K562 (cell line): ENCODE measurements around the gene SLC17A1. TPM values are rescaled to one million over a fixed set of nuclear protein-coding genes. Genes with fewer than 3 reads are reported as not detected.
A peak's percentile ranks its signal among the peaks of the same experiment; 100 is the strongest.

ENCODE experiments used
- BCL6 ChIP-seq: fragments of 250-450 bp; sonication (Bioruptor Pico); IDR thresholded peaks from 2 replicates; pipeline ENCODE4 v1.4.0; 2020
- CEBPG ChIP-seq, 3 experiments: fragments of 200-800 bp in 1 of 3; sonication (Bioruptor generic) in 1 of 3; sonication (generic) in 1 of 3; formaldehyde crosslinking in 1 of 3; IDR thresholded peaks in 2 of 3; conservative IDR thresholded peaks in 1 of 3; 2 replicates each; pipeline versions ENCODE4 v1.6.1 to v1.8.0; 2016 to 2022; ENCODE audit warnings: missing compliant biosample characterization in 2 of 3, missing genetic modification characterization in 2 of 3, mild to moderate bottlenecking in 1 of 3, missing genetic modification reagents in 1 of 3
- CREM ChIP-seq: IDR thresholded peaks from 2 replicates; pipeline ENCODE4 v1.6.1; 2014; ENCODE audit warnings: antibody characterized with exemption, low read depth
- CSDE1 ChIP-seq, 2 experiments: fragments of 450-650 bp; IDR thresholded peaks; 2 replicates each; pipeline ENCODE4 v1.6.1; 2016; ENCODE audit warnings: mild to moderate bottlenecking in 1 of 2
- ETV6 ChIP-seq, 3 experiments: fragments of 150-350 bp in 1 of 3; sonication (generic) in 1 of 3; formaldehyde crosslinking in 1 of 3; IDR thresholded peaks; 2 replicates each; pipeline versions ENCODE4 v1.6.1 to v1.8.0; 2014 to 2022; ENCODE audit warnings: borderline replicate concordance in 2 of 3, low read depth in 2 of 3, antibody characterized with exemption in 1 of 3, low read length in 1 of 3, mild to moderate bottlenecking in 1 of 3, missing genetic modification reagents in 1 of 3
- MIER1 ChIP-seq: fragments of 450-650 bp; IDR thresholded peaks from 2 replicates; pipeline ENCODE4 v1.6.1; 2016; ENCODE audit warnings: antibody characterized with exemption, mild to moderate bottlenecking, low read depth
- PTTG1 ChIP-seq: fragments of 450-650 bp; IDR thresholded peaks from 2 replicates; pipeline ENCODE4 v1.6.1; 2016; ENCODE audit warnings: low read depth, mild to moderate bottlenecking, missing genetic modification characterization, missing compliant biosample characterization
- RFX7 ChIP-seq: fragments of 250-450 bp; sonication (Bioruptor Pico); IDR thresholded peaks from 2 replicates; pipeline ENCODE4 v1.5.1; 2021; ENCODE audit warnings: mild to moderate bottlenecking
- TAF7 ChIP-seq: fragments of 450-650 bp; IDR thresholded peaks from 2 replicates; pipeline ENCODE4 v1.6.1; 2016; ENCODE audit warnings: missing genetic modification characterization, missing compliant biosample characterization
- YY1 ChIP-seq, 3 experiments: IDR thresholded peaks; 2 replicates each; pipeline ENCODE4 v1.6.1; 2011; ENCODE audit warnings: low read length in 2 of 3, mild to moderate bottlenecking in 2 of 3, moderate library complexity in 2 of 3, borderline replicate concordance in 1 of 3, control low read depth in 1 of 3, low read depth in 1 of 3; ENCODE audit not compliant: insufficient read depth in 3 of 3, insufficient replicate concordance in 2 of 3, control insufficient read depth in 1 of 3, insufficient read length in 1 of 3; ENCODE audit errors: extremely low read depth in 1 of 3
- ZNF184 ChIP-seq: sonication (generic); formaldehyde crosslinking; IDR thresholded peaks from 2 replicates; pipeline ENCODE4 v1.5.0; 2020; ENCODE audit warnings: missing genetic modification reagents
- ZNF561 ChIP-seq: fragments of 450-650 bp; formaldehyde crosslinking; conservative IDR thresholded peaks from 2 replicates; pipeline ENCODE4 v1.4.0; 2020; ENCODE audit warnings: mild to moderate bottlenecking, moderate library complexity
- polyA plus RNA-seq, 8 experiments: library from polyadenylated mRNA; depleted of rRNA in 4 of 8; stranded (reverse) in 5 of 8; unstranded in 3 of 8; fragments of >200 nt; fragmentation: Nextera tagmentation in 2 of 8; fragmentation: Illumina TruSeq in 1 of 8; extraction: Ambion mirVana in 2 of 8; extraction: Trizol in 1 of 8; gene quantifications; 2 replicates each; pipeline versions ENCODE4 v1.2.1 to v1.2.3, GENCODE V29; 2011 to 2014; ENCODE audit warnings: inconsistent platforms in 1 of 8, missing spikeins in 1 of 8
- total RNA-seq, 7 experiments: library from RNA; depleted of rRNA in 6 of 7; stranded (reverse); fragments of >200 nt in 6 of 7; fragmentation: Illumina TruSeq in 2 of 7; extraction: Trizol in 2 of 7; gene quantifications; 2 replicates each; pipeline versions ENCODE4 v1.2.1 to v1.2.3, GENCODE V29; 2011 to 2021; ENCODE audit warnings: low replicate concordance in 1 of 7
- TF ChIP-seq, protein P1 (sequence below): fragments of 450-650 bp; formaldehyde crosslinking; IDR thresholded peaks from 2 replicates; pipeline ENCODE4 v1.4.0; 2020; ENCODE audit warnings: mild to moderate bottlenecking
- TF ChIP-seq, protein P2 (sequence below): fragments of 450-650 bp; IDR thresholded peaks from 2 replicates; pipeline ENCODE4 v1.6.1; 2018; ENCODE audit not compliant: partially characterized antibody
- TF ChIP-seq, protein P3 (sequence below): fragments of 450-650 bp; formaldehyde crosslinking; IDR thresholded peaks from 2 replicates; pipeline ENCODE4 v1.4.0; 2020; ENCODE audit warnings: mild to moderate bottlenecking, moderate library complexity
- TF ChIP-seq, protein P4 (sequence below): sonication (generic); formaldehyde crosslinking; IDR thresholded peaks from 2 replicates; pipeline ENCODE4 v1.8.1; 2023; ENCODE audit warnings: mild to moderate bottlenecking, missing genetic modification reagents

The SLC17A1 gene
- total and polyA plus RNA-seq, 9 of the 15 experiments (the other 6 are each of a cell fraction or from before 2014, with no cell fraction given): not detected

DNA sequence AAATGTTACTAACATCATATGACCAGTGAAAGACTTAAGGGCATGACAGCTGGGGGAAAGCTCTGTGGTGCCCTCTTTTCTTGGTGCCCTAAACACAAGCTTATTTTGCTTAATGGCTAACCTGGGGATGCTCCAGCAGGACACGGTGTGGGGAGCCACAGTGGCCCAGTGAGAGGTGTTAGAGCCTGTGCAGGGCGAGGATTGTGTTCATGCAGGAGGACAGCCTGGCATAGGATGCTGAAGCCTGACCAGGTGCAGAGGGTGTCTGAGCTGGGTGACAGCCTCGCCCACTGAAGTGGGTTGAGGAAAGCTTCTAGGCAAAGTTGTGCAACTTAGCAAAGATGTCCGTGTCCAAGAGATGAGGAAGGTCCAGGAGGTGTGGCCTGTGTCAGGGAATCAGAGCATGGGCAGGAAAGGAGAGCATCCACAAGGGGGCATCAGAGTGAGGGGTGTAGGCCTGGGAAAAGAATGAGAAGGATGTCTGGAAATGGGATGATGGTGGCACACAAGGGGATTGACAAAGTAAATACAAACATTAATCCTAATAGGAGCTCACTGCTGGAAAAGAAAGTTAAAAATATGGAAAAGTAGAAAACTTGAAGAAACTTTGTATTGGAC is 43.4 kb downstream of the SLC17A1 start (continued):
- TF ChIP-seq RFX7 (CRISPR knock-in tag) (no peak), BCL6 (no peak), CREM (0 out of 2 replicates have a peak, but pooled peaks have one; percentile 10), ZNF184 (no peak), ETV6 (IDR thresholded peaks at IDR 0.05; ENCODE audit: borderline replicate concordance in 1 of 2, low read depth in 2 of 2, low read length in 1 of 2) (no peak), ETV6 (CRISPR knock-in tag; IDR thresholded peaks at IDR 0.05; ENCODE audit: borderline replicate concordance) (no peak), CSDE1 (IDR thresholded peaks at IDR 0.05) (no peak), ZNF561 (CRISPR knock-in tag) (no peak), TAF7 (tag) (no peak), MIER1 (no peak), CEBPG (CRISPR knock-in tag; IDR thresholded peaks at IDR 0.05) (no peak), CEBPG (tag; conservative IDR thresholded peaks at IDR 0.05 in 1 of 2, IDR thresholded peaks at IDR 0.05 in 1 of 2) (peak in 1 of 2 experiments; percentile 28; a peak in 1 of 4 replicates), PTTG1 (tag) (no peak), YY1 (IDR thresholded peaks at IDR 0.05; ENCODE audit: borderline replicate concordance in 1 of 3, control insufficient read depth in 1 of 3, extremely low read depth in 1 of 3, insufficient read depth in 3 of 3, insufficient read length in 1 of 3, insufficient replicate concordance in 2 of 3, low read depth in 1 of 3, low read length in 2 of 3) (peak in 1 of 3 experiments; percentile 12)
- TF ChIP-seq, protein P1, sequence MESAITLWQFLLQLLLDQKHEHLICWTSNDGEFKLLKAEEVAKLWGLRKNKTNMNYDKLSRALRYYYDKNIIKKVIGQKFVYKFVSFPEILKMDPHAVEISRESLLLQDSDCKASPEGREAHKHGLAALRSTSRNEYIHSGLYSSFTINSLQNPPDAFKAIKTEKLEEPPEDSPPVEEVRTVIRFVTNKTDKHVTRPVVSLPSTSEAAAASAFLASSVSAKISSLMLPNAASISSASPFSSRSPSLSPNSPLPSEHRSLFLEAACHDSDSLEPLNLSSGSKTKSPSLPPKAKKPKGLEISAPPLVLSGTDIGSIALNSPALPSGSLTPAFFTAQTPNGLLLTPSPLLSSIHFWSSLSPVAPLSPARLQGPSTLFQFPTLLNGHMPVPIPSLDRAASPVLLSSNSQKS (CRISPR knock-in tag): no peak
- TF ChIP-seq, protein P2, sequence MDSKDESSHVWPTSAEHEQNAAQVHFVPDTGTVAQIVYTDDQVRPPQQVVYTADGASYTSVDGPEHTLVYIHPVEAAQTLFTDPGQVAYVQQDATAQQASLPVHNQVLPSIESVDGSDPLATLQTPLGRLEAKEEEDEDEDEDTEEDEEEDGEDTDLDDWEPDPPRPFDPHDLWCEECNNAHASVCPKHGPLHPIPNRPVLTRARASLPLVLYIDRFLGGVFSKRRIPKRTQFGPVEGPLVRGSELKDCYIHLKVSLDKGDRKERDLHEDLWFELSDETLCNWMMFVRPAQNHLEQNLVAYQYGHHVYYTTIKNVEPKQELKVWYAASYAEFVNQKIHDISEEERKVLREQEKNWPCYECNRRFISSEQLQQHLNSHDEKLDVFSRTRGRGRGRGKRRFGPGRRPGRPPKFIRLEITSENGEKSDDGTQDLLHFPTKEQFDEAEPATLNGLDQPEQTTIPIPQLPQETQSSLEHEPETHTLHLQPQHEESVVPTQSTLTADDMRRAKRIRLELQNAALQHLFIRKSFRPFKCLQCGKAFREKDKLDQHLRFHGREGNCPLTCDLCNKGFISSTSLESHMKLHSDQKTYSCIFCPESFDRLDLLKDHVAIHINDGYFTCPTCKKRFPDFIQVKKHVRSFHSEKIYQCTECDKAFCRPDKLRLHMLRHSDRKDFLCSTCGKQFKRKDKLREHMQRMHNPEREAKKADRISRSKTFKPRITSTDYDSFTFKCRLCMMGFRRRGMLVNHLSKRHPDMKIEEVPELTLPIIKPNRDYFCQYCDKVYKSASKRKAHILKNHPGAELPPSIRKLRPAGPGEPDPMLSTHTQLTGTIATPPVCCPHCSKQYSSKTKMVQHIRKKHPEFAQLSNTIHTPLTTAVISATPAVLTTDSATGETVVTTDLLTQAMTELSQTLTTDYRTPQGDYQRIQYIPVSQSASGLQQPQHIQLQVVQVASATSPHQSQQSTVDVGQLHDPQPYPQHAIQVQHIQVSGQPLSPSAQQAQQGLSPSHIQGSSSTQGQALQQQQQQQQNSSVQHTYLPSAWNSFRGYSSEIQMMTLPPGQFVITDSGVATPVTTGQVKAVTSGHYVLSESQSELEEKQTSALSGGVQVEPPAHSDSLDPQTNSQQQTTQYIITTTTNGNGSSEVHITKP: no peak
- TF ChIP-seq, protein P3, sequence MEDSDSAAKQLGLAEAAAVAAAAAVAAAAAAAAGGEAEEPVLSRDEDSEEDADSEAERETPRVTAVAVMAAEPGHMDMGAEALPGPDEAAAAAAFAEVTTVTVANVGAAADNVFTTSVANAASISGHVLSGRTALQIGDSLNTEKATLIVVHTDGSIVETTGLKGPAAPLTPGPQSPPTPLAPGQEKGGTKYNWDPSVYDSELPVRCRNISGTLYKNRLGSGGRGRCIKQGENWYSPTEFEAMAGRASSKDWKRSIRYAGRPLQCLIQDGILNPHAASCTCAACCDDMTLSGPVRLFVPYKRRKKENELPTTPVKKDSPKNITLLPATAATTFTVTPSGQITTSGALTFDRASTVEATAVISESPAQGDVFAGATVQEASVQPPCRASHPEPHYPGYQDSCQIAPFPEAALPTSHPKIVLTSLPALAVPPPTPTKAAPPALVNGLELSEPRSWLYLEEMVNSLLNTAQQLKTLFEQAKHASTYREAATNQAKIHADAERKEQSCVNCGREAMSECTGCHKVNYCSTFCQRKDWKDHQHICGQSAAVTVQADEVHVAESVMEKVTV (CRISPR knock-in tag): 0 out of 2 replicates have a peak, but pooled peaks have one; percentile 59
- TF ChIP-seq, protein P4, sequence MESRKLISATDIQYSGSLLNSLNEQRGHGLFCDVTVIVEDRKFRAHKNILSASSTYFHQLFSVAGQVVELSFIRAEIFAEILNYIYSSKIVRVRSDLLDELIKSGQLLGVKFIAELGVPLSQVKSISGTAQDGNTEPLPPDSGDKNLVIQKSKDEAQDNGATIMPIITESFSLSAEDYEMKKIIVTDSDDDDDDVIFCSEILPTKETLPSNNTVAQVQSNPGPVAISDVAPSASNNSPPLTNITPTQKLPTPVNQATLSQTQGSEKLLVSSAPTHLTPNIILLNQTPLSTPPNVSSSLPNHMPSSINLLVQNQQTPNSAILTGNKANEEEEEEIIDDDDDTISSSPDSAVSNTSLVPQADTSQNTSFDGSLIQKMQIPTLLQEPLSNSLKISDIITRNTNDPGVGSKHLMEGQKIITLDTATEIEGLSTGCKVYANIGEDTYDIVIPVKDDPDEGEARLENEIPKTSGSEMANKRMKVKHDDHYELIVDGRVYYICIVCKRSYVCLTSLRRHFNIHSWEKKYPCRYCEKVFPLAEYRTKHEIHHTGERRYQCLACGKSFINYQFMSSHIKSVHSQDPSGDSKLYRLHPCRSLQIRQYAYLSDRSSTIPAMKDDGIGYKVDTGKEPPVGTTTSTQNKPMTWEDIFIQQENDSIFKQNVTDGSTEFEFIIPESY (CRISPR knock-in tag): no peak
